ENCODE measurements around the gene PRR20G.

GRCh38 chr3:127291114-127291513 lies 3.3 kb upstream of the PRR20G start:
- TF ChIP-seq CTCF (IDR thresholded peaks at IDR 0.05; ENCODE audit: poor library complexity, severe bottlenecking) (no peak), POLR2AphosphoS5 (IDR thresholded peaks at IDR 0.05) (no peak), EZH2 (IDR thresholded peaks at IDR 0.05; ENCODE audit: borderline replicate concordance, insufficient read depth, low read length, poor library complexity, severe bottlenecking) (no peak), REST (IDR thresholded peaks at IDR 0.05; ENCODE audit: borderline replicate concordance) (no peak), RAD21 (conservative IDR thresholded peaks at IDR 0.05) (no peak), TAF1 (IDR thresholded peaks at IDR 0.05; ENCODE audit: low read depth) (no peak), EP300 (conservative IDR thresholded peaks at IDR 0.05; ENCODE audit: poor library complexity, severe bottlenecking) (no peak), MXI1 (conservative IDR thresholded peaks at IDR 0.05; ENCODE audit: poor library complexity, severe bottlenecking) (no peak), SMC3 (conservative IDR thresholded peaks at IDR 0.05; ENCODE audit: poor library complexity) (no peak)

Measured in neural cell (in vitro differentiated cells).